Measurements from ENCODE around the gene SPRING1. TPM values are rescaled to one million over a fixed set of nuclear protein-coding genes. Genes with fewer than 3 reads are reported as not detected.

Gene SPRING1
- polyA plus RNA-seq, 2 of the 4 experiments (the other 2 are of a cell fraction) = 11.2 to 17.4 TPM

DNA sequence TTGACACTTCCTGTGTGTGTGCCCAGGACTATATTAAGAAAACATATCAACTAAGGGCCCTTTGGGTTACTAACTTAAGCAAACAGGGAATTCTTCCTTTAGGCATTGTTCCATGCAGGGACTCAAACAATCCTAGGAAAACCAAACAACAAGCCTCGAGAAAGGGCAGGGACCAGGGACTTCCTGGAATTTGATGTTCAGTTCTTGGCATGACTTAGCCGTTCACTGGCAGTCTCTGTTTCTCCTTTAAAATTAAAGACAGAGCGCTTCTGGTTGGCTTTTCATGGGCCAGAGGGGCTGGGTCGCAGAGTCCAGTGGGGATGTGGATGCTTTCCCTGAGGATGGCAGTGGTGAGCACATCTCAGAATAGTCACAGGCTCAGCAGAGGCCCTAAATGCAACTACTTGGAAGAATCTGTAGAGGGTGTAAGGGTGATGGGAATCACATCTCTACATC lies 35.4 kb upstream of the SPRING1 start (continued):
- TF ChIP-seq SMC3 (IDR thresholded peaks at IDR 0.05) (no peak), SREBF2 (IDR thresholded peaks at IDR 0.05) (no peak)

DNA sequence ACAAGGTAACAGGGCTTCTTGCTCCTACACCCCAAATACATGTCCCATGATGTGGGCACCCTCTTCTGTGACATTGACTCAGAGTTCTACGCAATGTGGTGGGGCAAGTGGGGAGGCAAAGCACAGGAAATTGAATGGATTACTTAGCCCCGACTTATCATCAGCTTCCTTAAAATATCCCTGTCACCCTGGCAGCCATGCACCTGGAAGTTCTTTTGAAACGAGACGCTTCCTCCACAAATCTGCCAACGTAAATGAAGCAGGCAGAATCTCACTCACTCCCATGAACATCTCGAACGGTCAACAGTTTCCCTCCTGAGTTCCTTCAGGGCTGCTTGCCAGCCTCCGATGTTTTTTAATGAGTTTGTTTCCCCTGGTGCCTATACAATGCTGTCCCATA lies 33.8 kb upstream of the SPRING1 start:
- ChIA-PET POLR2A (no interaction called here), CTCF (no interaction called here)
- Histone ChIP-seq H3K4me1 (no peaks in the 10 kb centered on the region), H3K4me3 (no peak overlapping the region), H3K4me2 (no peak overlapping the region), H3K9me3 (no peaks in the 10 kb centered on the region), H3K27ac (no peak overlapping the region)
- TF ChIP-seq, protein P1, sequence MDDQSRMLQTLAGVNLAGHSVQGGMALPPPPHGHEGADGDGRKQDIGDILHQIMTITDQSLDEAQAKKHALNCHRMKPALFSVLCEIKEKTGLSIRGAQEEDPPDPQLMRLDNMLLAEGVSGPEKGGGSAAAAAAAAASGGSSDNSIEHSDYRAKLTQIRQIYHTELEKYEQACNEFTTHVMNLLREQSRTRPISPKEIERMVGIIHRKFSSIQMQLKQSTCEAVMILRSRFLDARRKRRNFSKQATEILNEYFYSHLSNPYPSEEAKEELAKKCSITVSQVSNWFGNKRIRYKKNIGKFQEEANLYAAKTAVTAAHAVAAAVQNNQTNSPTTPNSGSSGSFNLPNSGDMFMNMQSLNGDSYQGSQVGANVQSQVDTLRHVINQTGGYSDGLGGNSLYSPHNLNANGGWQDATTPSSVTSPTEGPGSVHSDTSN (IDR thresholded peaks at IDR 0.05) = no peak
- TF ChIP-seq HOXB13 (CRISPR knock-in tag; IDR thresholded peaks at IDR 0.05; ENCODE audit: low read depth) (no peak), HDAC2 (IDR thresholded peaks at IDR 0.05) (no peak), EHMT2 (IDR thresholded peaks at IDR 0.05; ENCODE audit: low read depth) (no peak), EHF (CRISPR knock-in tag; IDR thresholded peaks at IDR 0.05) (no peak), BHLHE40 (IDR thresholded peaks at IDR 0.05; ENCODE audit: low read depth, low read length) (no peak), SMC3 (IDR thresholded peaks at IDR 0.05) (no peak)
- TF ChIP-seq, protein P2, sequence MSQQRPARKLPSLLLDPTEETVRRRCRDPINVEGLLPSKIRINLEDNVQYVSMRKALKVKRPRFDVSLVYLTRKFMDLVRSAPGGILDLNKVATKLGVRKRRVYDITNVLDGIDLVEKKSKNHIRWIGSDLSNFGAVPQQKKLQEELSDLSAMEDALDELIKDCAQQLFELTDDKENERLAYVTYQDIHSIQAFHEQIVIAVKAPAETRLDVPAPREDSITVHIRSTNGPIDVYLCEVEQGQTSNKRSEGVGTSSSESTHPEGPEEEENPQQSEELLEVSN (IDR thresholded peaks at IDR 0.05; ENCODE audit: borderline replicate concordance, low read depth) = no peak
- no peak for DNase-seq (ENCODE audit: low read depth in 1 of 2, low spot score in 1 of 2)
- FAIRE-seq = no peak
- ATAC-seq = no peak
- WGBS (ENCODE audit: missing lambda C conversion rate) = 82% methylated on average over 8 of the region's 8 CpGs

DNA sequence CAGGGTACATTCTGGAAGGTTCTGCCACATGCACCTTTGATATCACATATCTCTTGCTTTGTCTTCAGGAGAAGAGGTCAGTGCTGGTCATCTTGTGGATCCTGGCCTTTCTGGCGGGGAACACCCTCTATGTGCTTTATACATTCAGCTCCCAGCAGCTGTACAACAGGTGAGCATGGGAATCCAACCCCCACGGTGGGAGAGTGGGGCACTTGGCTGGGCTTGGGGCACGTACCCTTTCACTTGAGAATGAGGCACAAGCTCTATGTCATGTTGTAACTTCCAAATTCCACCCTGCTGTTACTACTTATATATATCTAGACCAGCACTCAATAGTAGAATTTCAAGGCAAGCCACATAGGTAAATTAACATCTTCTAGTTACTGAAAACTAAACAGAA lies 28.9 kb upstream of the SPRING1 start:
- ChIA-PET CTCF (interaction anchor here (0.7 to 2.5 kb wide), 2 partner anchors 14 to 17 kb away, joined by 3 to 7 read pairs; no protein-coding TSS in a partner anchor), POLR2A (no interaction called here)
- no peak for FAIRE-seq

DNA sequence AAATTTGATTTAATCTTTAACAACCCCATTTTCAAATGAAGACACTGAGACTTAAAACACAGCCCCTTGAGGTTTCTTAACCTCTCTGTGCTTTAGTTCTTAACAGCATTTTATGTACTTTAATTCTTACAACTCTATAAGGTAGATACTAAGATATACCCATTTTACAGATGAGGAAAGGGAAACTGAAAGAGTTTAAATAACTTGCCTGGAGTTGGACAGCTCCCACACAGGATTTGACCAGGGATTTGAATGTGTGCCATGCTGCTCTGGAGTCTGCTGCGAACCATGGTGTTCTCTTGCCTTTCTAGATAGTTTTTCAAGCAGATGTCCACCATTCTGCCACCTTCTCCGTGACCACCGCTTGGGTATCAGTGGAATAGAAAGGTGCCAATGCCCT lies 28.4 kb upstream of the SPRING1 start:
- Histone ChIP-seq H3K4me3 (no peak overlapping the region), H3K4me2 (no peak overlapping the region), H3K27ac (no peak overlapping the region), H3K4me1 (no peaks in the 10 kb centered on the region), H3K9me3 (no peaks in the 10 kb centered on the region)
- TF ChIP-seq RNF2 (IDR thresholded peaks at IDR 0.05; ENCODE audit: borderline replicate concordance, low read depth) = no peak
- TF ChIP-seq ZFP36 (IDR thresholded peaks at IDR 0.05; ENCODE audit: borderline replicate concordance, partially characterized antibody) = no peak
- no peak for TF ChIP-seq EHF (CRISPR knock-in tag; IDR thresholded peaks at IDR 0.05)
- TF ChIP-seq, protein P3, sequence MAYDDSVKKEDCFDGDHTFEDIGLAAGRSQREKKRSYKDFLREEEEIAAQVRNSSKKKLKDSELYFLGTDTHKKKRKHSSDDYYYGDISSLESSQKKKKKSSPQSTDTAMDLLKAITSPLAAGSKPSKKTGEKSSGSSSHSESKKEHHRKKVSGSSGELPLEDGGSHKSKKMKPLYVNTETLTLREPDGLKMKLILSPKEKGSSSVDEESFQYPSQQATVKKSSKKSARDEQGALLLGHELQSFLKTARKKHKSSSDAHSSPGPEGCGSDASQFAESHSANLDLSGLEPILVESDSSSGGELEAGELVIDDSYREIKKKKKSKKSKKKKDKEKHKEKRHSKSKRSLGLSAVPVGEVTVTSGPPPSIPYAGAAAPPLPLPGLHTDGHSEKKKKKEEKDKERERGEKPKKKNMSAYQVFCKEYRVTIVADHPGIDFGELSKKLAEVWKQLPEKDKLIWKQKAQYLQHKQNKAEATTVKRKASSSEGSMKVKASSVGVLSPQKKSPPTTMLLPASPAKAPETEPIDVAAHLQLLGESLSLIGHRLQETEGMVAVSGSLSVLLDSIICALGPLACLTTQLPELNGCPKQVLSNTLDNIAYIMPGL (CRISPR knock-in tag; IDR thresholded peaks at IDR 0.05; ENCODE audit: borderline replicate concordance) = no peak
- TF ChIP-seq CHD4 (IDR thresholded peaks at IDR 0.05; ENCODE audit: borderline replicate concordance) = no peak
- TF ChIP-seq CEBPB (IDR thresholded peaks at IDR 0.05) = no peak
- no peak for TF ChIP-seq JUNB (IDR thresholded peaks at IDR 0.05)
- no peak for TF ChIP-seq ESRRA (IDR thresholded peaks at IDR 0.05; ENCODE audit: borderline replicate concordance, low read length)
- TF ChIP-seq MAFK (IDR thresholded peaks at IDR 0.05; ENCODE audit: partially characterized antibody) = no peak
- CTCF ChIA-PET = interaction anchor here (0.7 to 2.5 kb wide), 3 partner anchors 14 to 57 kb away, joined by 3 to 7 read pairs (median 7); no protein-coding TSS in a partner anchor
- DNase-seq (ENCODE audit: low read depth in 1 of 2, low spot score in 1 of 2) (no peak), ATAC-seq (no peak), FAIRE-seq (no peak)
- POLR2A ChIA-PET = no interaction called here
- WGBS (ENCODE audit: missing lambda C conversion rate) = 93% methylated on average over 3 of the region's 3 CpGs

More for the DNA sequence above, 28.9 kb upstream of the SPRING1 start:
- Histone ChIP-seq H3K27ac (no peak overlapping the region), H3K4me3 (no peak overlapping the region), H3K4me1 (no peaks in the 10 kb centered on the region), H3K9me3 (no peaks in the 10 kb centered on the region), H3K4me2 (no peak overlapping the region)
- ATAC-seq (no peak), DNase-seq (ENCODE audit: low read depth in 1 of 2, low spot score in 1 of 2) (no peak)
- TF ChIP-seq FOSL2 (IDR thresholded peaks at IDR 0.05) = no peak
- TF ChIP-seq FOSL2 (CRISPR knock-in tag; IDR thresholded peaks at IDR 0.05) = no peak
- TF ChIP-seq ESRRA (IDR thresholded peaks at IDR 0.05; ENCODE audit: borderline replicate concordance, low read length) = no peak
- TF ChIP-seq NR3C1 (IDR thresholded peaks at IDR 0.05) = no peak
- TF ChIP-seq ZSCAN20 (CRISPR knock-in tag; IDR thresholded peaks at IDR 0.05) = no peak
- no peak for TF ChIP-seq CHD2 (IDR thresholded peaks at IDR 0.05; ENCODE audit: low read length, partially characterized antibody)
- no peak for TF ChIP-seq RAD21 (conservative IDR thresholded peaks at IDR 0.05 in 1 of 2, IDR thresholded peaks at IDR 0.05 in 1 of 2)
- TF ChIP-seq MYC (IDR thresholded peaks at IDR 0.05; ENCODE audit: borderline replicate concordance, low read length) = no peak
- TF ChIP-seq JUNB (IDR thresholded peaks at IDR 0.05) = no peak
- TF ChIP-seq KDM1A (IDR thresholded peaks at IDR 0.05; ENCODE audit: low read depth) = no peak
- TF ChIP-seq, protein P4, sequence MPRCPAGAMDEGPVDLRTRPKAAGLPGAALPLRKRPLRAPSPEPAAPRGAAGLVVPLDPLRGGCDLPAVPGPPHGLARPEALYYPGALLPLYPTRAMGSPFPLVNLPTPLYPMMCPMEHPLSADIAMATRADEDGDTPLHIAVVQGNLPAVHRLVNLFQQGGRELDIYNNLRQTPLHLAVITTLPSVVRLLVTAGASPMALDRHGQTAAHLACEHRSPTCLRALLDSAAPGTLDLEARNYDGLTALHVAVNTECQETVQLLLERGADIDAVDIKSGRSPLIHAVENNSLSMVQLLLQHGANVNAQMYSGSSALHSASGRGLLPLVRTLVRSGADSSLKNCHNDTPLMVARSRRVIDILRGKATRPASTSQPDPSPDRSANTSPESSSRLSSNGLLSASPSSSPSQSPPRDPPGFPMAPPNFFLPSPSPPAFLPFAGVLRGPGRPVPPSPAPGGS (IDR thresholded peaks at IDR 0.05) = no peak
- TF ChIP-seq POLR2A (IDR thresholded peaks at IDR 0.05; ENCODE audit: low read length) = no peak
- no peak for TF ChIP-seq ZNF302 (CRISPR knock-in tag; IDR thresholded peaks at IDR 0.05)
- no peak for TF ChIP-seq MAZ (IDR thresholded peaks at IDR 0.05; ENCODE audit: borderline replicate concordance, low read depth, low read length)
- TF ChIP-seq, protein P5, sequence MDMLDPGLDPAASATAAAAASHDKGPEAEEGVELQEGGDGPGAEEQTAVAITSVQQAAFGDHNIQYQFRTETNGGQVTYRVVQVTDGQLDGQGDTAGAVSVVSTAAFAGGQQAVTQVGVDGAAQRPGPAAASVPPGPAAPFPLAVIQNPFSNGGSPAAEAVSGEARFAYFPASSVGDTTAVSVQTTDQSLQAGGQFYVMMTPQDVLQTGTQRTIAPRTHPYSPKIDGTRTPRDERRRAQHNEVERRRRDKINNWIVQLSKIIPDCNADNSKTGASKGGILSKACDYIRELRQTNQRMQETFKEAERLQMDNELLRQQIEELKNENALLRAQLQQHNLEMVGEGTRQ (IDR thresholded peaks at IDR 0.05) = no peak
- TF ChIP-seq BHLHE40 (IDR thresholded peaks at IDR 0.05; ENCODE audit: low read depth, low read length) = no peak
- no peak for TF ChIP-seq TFCP2L1 (CRISPR knock-in tag; IDR thresholded peaks at IDR 0.05)
- no peak for TF ChIP-seq PHF8 (IDR thresholded peaks at IDR 0.05; ENCODE audit: borderline replicate concordance, low read depth)
- 85% methylated on average over 3 of the region's 3 CpGs for WGBS (ENCODE audit: missing lambda C conversion rate)
